Ishikawa (cell line): ENCODE measurements around the gene HASPIN.

Source experiments
- CEBPB ChIP-seq: IDR thresholded peaks from 2 replicates; pipeline ENCODE4 v1.6.1; 2012
- CREB1 ChIP-seq: IDR thresholded peaks from 2 replicates; pipeline ENCODE4 v1.6.1; 2012; ENCODE audit warnings: low read depth
- EGR1 ChIP-seq: IDR thresholded peaks from 2 replicates; pipeline ENCODE4 v1.6.1; 2012
- EP300 ChIP-seq: IDR thresholded peaks from 2 replicates; pipeline ENCODE4 v1.6.1; 2012; ENCODE audit warnings: borderline replicate concordance
- FOXM1 ChIP-seq: IDR thresholded peaks from 2 replicates; pipeline ENCODE4 v1.6.1; 2012; ENCODE audit warnings: low read depth, borderline replicate concordance
- NFIC ChIP-seq: IDR thresholded peaks from 2 replicates; pipeline ENCODE4 v1.6.1; 2012
- RAD21 ChIP-seq: IDR thresholded peaks from 2 replicates; pipeline ENCODE4 v1.6.1; 2012; ENCODE audit warnings: low read depth
- TAF1 ChIP-seq: IDR thresholded peaks from 2 replicates; pipeline ENCODE4 v1.6.1; 2012; ENCODE audit warnings: low read depth, mild to moderate bottlenecking
- TCF12 ChIP-seq: IDR thresholded peaks from 2 replicates; pipeline ENCODE4 v1.6.1; 2012; ENCODE audit warnings: low read depth
- TEAD4 ChIP-seq: IDR thresholded peaks from 2 replicates; pipeline ENCODE4 v1.6.1; 2012
- YY1 ChIP-seq: IDR thresholded peaks from 2 replicates; pipeline ENCODE4 v1.6.1; 2012; ENCODE audit warnings: low read depth
- ZBTB7A ChIP-seq: IDR thresholded peaks from 2 replicates; pipeline ENCODE4 v1.6.1; 2012; ENCODE audit warnings: low read depth
- TF ChIP-seq, protein P1 (sequence below): IDR thresholded peaks from 2 replicates; pipeline ENCODE4 v1.6.1; 2012; ENCODE audit warnings: low read depth, mild to moderate bottlenecking
- TF ChIP-seq, protein P2 (sequence below): IDR thresholded peaks from 2 replicates; pipeline ENCODE4 v1.6.1; 2012
- TF ChIP-seq, protein P3 (sequence below): IDR thresholded peaks from 2 replicates; pipeline ENCODE4 v1.6.1; 2012

Gene HASPIN

DNA sequence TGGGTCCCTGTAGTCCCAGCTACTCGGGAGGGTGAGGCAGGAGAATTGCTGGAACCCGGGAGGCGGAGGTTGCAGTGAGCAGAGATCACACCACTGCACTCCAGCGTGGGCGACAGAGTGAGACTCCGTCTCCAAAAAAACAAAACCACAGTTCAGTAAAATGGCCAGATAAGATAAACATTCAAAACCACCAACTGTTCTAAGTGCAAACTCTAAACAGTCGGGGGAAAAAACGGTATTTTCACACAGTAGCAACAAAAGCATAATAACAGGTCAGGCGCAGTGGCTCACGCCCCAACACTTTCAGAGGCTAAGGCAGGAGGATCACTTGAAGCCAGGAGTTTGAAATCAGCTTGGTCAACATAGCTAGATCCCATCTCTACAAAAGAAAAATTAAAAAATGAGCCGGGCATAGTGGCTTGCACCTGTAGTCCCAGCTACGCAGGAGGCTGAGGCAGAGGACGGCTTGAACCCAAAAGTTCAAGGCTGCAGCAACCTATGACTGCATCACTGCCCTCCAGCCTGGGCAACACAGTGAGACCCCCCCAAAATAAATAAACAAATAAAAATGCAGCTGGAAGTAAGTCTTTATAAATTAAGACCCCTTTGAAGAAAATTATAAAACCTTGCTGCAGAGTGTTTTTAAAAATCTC, 10.8 kb upstream of the HASPIN start:
- no peak for TF ChIP-seq CEBPB
- TF ChIP-seq, protein P1, sequence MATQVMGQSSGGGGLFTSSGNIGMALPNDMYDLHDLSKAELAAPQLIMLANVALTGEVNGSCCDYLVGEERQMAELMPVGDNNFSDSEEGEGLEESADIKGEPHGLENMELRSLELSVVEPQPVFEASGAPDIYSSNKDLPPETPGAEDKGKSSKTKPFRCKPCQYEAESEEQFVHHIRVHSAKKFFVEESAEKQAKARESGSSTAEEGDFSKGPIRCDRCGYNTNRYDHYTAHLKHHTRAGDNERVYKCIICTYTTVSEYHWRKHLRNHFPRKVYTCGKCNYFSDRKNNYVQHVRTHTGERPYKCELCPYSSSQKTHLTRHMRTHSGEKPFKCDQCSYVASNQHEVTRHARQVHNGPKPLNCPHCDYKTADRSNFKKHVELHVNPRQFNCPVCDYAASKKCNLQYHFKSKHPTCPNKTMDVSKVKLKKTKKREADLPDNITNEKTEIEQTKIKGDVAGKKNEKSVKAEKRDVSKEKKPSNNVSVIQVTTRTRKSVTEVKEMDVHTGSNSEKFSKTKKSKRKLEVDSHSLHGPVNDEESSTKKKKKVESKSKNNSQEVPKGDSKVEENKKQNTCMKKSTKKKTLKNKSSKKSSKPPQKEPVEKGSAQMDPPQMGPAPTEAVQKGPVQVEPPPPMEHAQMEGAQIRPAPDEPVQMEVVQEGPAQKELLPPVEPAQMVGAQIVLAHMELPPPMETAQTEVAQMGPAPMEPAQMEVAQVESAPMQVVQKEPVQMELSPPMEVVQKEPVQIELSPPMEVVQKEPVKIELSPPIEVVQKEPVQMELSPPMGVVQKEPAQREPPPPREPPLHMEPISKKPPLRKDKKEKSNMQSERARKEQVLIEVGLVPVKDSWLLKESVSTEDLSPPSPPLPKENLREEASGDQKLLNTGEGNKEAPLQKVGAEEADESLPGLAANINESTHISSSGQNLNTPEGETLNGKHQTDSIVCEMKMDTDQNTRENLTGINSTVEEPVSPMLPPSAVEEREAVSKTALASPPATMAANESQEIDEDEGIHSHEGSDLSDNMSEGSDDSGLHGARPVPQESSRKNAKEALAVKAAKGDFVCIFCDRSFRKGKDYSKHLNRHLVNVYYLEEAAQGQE: no peak
- no peak for TF ChIP-seq ZBTB7A
- TF ChIP-seq RAD21: no peak
- TF ChIP-seq EP300: no peak

DNA sequence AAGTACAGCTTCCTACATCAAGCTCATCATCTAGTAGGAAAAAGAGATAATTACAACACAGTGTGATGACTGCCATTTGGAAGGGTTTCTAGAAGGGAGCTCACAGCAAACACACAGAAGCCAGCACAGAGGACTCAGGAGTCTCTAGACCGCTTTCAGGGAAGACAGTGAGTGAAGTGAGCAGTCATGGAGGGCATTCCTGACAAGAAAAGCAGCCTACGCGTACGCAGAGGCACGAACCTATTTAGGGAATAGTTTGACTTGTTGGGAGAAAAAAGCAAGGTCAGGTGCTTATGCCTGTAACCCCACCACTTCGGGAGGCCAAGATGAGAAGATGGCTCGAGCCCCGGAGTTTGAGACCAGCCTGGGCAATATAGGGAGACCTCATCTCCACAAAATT, 8.4 kb upstream of the HASPIN start:
- TF ChIP-seq TCF12 (no peak), CREB1 (no peak), EGR1 (no peak), EP300 (no peak), ZBTB7A (no peak), TEAD4 (no peak), NFIC (no peak), CEBPB (no peak), RAD21 (no peak), YY1 (no peak), TAF1 (no peak)
- TF ChIP-seq, protein P2, sequence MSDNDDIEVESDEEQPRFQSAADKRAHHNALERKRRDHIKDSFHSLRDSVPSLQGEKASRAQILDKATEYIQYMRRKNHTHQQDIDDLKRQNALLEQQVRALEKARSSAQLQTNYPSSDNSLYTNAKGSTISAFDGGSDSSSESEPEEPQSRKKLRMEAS: no peak
- TF ChIP-seq, protein P1: no peak
- TF ChIP-seq, protein P3, sequence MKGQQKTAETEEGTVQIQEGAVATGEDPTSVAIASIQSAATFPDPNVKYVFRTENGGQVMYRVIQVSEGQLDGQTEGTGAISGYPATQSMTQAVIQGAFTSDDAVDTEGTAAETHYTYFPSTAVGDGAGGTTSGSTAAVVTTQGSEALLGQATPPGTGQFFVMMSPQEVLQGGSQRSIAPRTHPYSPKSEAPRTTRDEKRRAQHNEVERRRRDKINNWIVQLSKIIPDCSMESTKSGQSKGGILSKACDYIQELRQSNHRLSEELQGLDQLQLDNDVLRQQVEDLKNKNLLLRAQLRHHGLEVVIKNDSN: no peak

DNA sequence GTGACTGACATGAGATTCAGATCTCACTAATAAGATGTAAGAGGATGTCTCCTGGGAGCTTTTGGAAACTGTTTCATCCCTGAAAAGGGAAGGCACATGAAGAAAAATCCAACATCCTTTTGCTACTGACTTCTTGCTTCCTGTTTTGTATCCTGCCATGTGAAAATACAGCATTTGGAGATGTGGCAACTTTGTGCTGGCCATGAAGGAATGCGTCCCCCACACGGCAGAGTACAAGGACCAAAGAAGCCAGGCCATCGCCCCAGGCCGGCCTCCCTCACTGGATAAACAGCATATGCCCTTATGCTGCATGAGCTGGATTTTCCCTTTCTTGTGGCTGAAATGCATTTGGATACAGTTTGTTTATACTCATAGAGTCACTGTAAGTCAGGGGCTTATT, 5.5 kb upstream of the HASPIN start:
- no peak for TF ChIP-seq ZBTB7A
- TF ChIP-seq, protein P2: no peak
- TF ChIP-seq EGR1: no peak
- no peak for TF ChIP-seq NFIC

DNA sequence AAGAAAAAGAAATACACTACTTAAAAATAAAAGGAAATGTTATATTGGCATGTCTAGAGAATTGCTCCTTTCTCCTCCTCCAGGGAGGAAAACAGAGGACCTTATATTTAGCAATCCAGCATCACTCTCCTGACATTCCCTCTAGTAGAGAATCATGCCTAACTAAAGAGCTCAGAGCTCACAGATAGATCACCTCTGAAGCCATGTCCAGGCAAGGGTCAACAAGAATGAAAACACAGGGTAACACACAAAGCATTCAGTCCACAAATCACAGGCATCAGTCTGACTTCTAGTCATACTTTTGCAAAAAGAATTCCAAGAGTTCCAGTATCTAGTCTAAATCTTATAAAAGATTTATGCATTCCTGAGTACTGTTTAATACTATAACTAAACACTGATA, 4.4 kb upstream of the HASPIN start:
- TF ChIP-seq TCF12 (no peak), RAD21 (no peak), CREB1 (no peak), ZBTB7A (no peak)
- TF ChIP-seq, protein P1: no peak
- TF ChIP-seq, protein P2: no peak

DNA sequence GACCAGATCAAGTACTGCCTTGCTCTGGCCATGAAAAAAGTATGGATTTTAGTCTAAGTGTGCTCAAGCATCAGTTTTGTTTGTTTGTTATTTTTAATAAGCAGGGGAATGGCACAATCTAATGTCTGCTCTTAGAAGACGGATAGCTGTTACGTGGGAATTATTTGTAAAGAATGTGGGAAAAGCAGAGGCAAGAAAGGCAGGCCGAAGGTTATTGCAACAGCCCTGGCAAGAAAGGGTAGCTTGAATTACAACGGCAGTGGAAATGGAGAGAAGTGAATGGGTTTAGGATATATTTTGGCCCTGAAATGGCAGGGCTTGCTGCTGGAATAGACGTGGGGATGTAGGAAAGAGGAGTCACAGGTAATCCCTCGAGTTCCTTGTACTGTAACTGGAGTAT, 987 bp upstream of the HASPIN start:
- TF ChIP-seq TAF1: no peak
- TF ChIP-seq TEAD4: no peak
- no peak for TF ChIP-seq TCF12
- TF ChIP-seq FOXM1: no peak
- no peak for TF ChIP-seq RAD21

DNA sequence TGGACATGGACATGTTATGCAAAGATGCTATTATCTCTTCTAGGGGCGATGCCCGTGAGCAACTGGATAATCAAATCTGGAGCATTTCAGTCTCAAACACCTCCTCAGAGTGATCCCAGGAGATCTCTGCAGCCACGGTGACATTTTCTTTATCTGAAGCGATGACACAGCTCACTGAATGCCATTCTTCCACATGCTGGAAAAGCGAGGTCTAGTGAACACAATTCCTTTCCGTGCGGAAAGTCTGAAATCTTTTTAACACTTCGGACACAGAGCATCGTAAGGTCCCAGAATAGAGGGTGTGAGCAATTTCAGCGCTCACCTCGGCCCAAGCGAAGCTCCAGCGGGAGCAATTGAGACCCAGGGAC, 531 bp upstream of the HASPIN start:
- no peak for TF ChIP-seq CEBPB
- TF ChIP-seq, protein P3: no peak
- TF ChIP-seq TCF12: no peak
- no peak for TF ChIP-seq TAF1
- TF ChIP-seq, protein P1: no peak
- TF ChIP-seq EGR1: no peak
- no peak for TF ChIP-seq ZBTB7A
- TF ChIP-seq, protein P2: no peak
- TF ChIP-seq CREB1: no peak
- TF ChIP-seq YY1: no peak
- TF ChIP-seq FOXM1: no peak
- no peak for TF ChIP-seq NFIC
- no peak for TF ChIP-seq TEAD4
- TF ChIP-seq EP300: no peak
- TF ChIP-seq RAD21: no peak
